Upper lobe of left lung (tissue), 6 donors: ENCODE measurements around the gene SLCO1A2. TPM values are rescaled to one million over a fixed set of nuclear protein-coding genes. Genes with fewer than 3 reads are reported as not detected.
A peak's percentile ranks its signal among the peaks of the same experiment; 100 is the strongest.
"Not testable (repeated sequence)": the region's sequence is repeated elsewhere in the genome, so short reads cannot be mapped to it uniquely, and the experiment has no call there.

Source experiments
- ATAC-seq, 2 donors: fragments of 200-7000 bp; cut with Tn5 transposase; one replicate each; pipeline ENCODE4 v1.9.1; 2022; ENCODE audit warnings: mild to moderate bottlenecking in 2 of 2, moderate library complexity in 2 of 2; ENCODE audit not compliant: low FRiP score in 2 of 2
- DNase-seq, 2 donors: peaks; one replicate each; pipeline ENCODE4 v3.0.0-alpha.2; 2019 to 2020
- H3K27ac ChIP-seq, 4 donors: fragments of 200-600 bp; sonication (generic); one replicate each; pipeline ENCODE4 v1.5.1; 2016 to 2019
- H3K27me3 ChIP-seq, 4 donors: fragments of 200-600 bp; sonication (generic); one replicate each; pipeline ENCODE4 v1.5.1; 2017 to 2019
- H3K36me3 ChIP-seq, 4 donors: fragments of 200-600 bp; sonication (generic); one replicate each; pipeline ENCODE4 v1.5.1; 2016 to 2019
- H3K4me1 ChIP-seq, 4 donors: fragments of 200-600 bp; sonication (generic); one replicate each; pipeline ENCODE4 v1.5.1; 2018 to 2019
- H3K4me3 ChIP-seq, 4 donors: fragments of 200-600 bp; sonication (generic); one replicate each; pipeline ENCODE4 v1.5.1; 2017 to 2019; ENCODE audit warnings: mild to moderate bottlenecking in 2 of 4, moderate library complexity in 1 of 4
- H3K9me3 ChIP-seq, 4 donors: fragments of 200-600 bp; sonication (generic); one replicate each; pipeline ENCODE4 v1.5.1; 2018 to 2019
- CTCF ChIP-seq, 6 experiments: fragments of 450-650 bp in 4 of 6; fragments of 200-600 bp in 2 of 6; sonication (generic) in 2 of 6; IDR thresholded peaks; one replicate each; pipeline ENCODE4 v1.5.1; 2016 to 2019; ENCODE audit warnings: antibody characterized with exemption in 6 of 6
- EP300 ChIP-seq, 4 donors: sonication (generic); formaldehyde crosslinking; IDR thresholded peaks; one replicate each; pipeline ENCODE4 v1.5.1; 2017; ENCODE audit warnings: antibody characterized with exemption in 4 of 4, control low read depth in 2 of 4
- POLR2A ChIP-seq, 4 donors: fragments of 450-650 bp; IDR thresholded peaks; one replicate each; pipeline ENCODE4 v1.5.1; 2016 to 2017; ENCODE audit warnings: antibody characterized with exemption in 4 of 4, mild to moderate bottlenecking in 2 of 4
- POLR2AphosphoS5 ChIP-seq, 2 donors: sonication (generic); formaldehyde crosslinking; IDR thresholded peaks; one replicate each; pipeline ENCODE4 v1.5.1; 2017; ENCODE audit warnings: antibody characterized with exemption in 2 of 2
- whole genome bisulfite sequencing, 2 donors: methylation state at CpG; one replicate each; pipeline ENCODE4 v1.1.5; 2017 to 2018; 5-methylcytosine and 5-hydroxymethylcytosine counted together
- total RNA-seq, 6 donors: library from RNA; depleted of rRNA in 4 of 6; stranded (reverse); fragments of >200 nt in 4 of 6; gene quantifications; one replicate each; pipeline versions ENCODE4 v1.1.0 to v1.2.1, GENCODE V29; 2016 to 2021
- donor health status: DM: no; HTN: no; CAD: no; lungs with moderate emphysema.
- donor health status: DM: no; HTN: yes; CAD: no; lungs with severe emphysema.

Gene SLCO1A2
- total RNA-seq, 6 donors from 2014 or later, result 0.22 to 11.7 (median 3.1) TPM

- Histone ChIP-seq H3K27ac (no peak overlapping the region), H3K9me3 (no peaks in the 10 kb centered on the region), H3K27me3 (no peaks in the 10 kb centered on the region), H3K36me3 (no peaks in the 10 kb centered on the region), H3K4me1 (no peaks in the 10 kb centered on the region), H3K4me3 (no peak overlapping the region)
- TF ChIP-seq POLR2A (IDR thresholded peaks at IDR 0.05) (no peak), EP300 (IDR thresholded peaks at IDR 0.05) (no peak), POLR2AphosphoS5 (IDR thresholded peaks at IDR 0.05) (no peak), CTCF (IDR thresholded peaks at IDR 0.05) (no peak)
- 44 to 47% methylated on average over 4 of the region's 4 CpGs for WGBS, 2 donors
- ATAC-seq (no peak), DNase-seq (no peak)
Measured at GRCh38 chr12:21369141-21369980, 34.6 kb upstream of the SLCO1A2 start.

GRCh38 chr12:21360632-21361031, 25.9 kb upstream of the SLCO1A2 start:
- not testable (repeated sequence) for H3K4me3 ChIP-seq, ATAC-seq, H3K36me3 ChIP-seq, H3K9me3 ChIP-seq, H3K27ac ChIP-seq, H3K4me1 ChIP-seq, H3K27me3 ChIP-seq
- DNase-seq, result peak in 1 of 2 donors; percentile 22
- 86% methylated on average over 9 to 10 of the region's 10 CpGs for WGBS, 2 donors

- Histone ChIP-seq H3K27ac (no peak overlapping the region), H3K9me3 (no peaks in the 10 kb centered on the region), H3K27me3 (no peaks in the 10 kb centered on the region), H3K4me1 (no peaks in the 10 kb centered on the region), H3K4me3 (no peak overlapping the region), H3K36me3 (no peaks in the 10 kb centered on the region)
- TF ChIP-seq EP300 (IDR thresholded peaks at IDR 0.05) (no peak), POLR2AphosphoS5 (IDR thresholded peaks at IDR 0.05) (no peak), POLR2A (IDR thresholded peaks at IDR 0.05) (no peak), CTCF (IDR thresholded peaks at IDR 0.05) (no peak)
- whole genome bisulfite sequencing, 2 donors, result 32 to 78% methylated on average over 1 of the region's 1 CpG
- DNase-seq (no peak), ATAC-seq (no peak)
Measured at GRCh38 chr12:21354641-21355040, 19.9 kb upstream of the SLCO1A2 start.

- Histone ChIP-seq H3K27me3 (no peaks in the 10 kb centered on the region), H3K4me3 (no peak overlapping the region), H3K36me3 (no peaks in the 10 kb centered on the region), H3K27ac (no peak overlapping the region), H3K4me1 (no peaks in the 10 kb centered on the region), H3K9me3 (no peaks in the 10 kb centered on the region)
- ATAC-seq (no peak), DNase-seq (no peak)
- 63 to 83% methylated on average over 4 of the region's 4 CpGs for WGBS, 2 donors
- TF ChIP-seq EP300 (IDR thresholded peaks at IDR 0.05) (no peak), POLR2A (IDR thresholded peaks at IDR 0.05) (no peak), CTCF (IDR thresholded peaks at IDR 0.05) (no peak), POLR2AphosphoS5 (IDR thresholded peaks at IDR 0.05) (no peak)
Measured at GRCh38 chr12:21353948-21354347, 19.2 kb upstream of the SLCO1A2 start.

GRCh38 chr12:21353487-21353886, 18.8 kb upstream of the SLCO1A2 start:
- no peak for ATAC-seq
- TF ChIP-seq POLR2AphosphoS5 (IDR thresholded peaks at IDR 0.05), result no peak
- TF ChIP-seq CTCF (IDR thresholded peaks at IDR 0.05), result no peak
- no peak for TF ChIP-seq POLR2A (IDR thresholded peaks at IDR 0.05)
- TF ChIP-seq EP300 (IDR thresholded peaks at IDR 0.05), result no peak
- no peak overlapping the region for H3K4me3 ChIP-seq
- no peak overlapping the region for H3K27ac ChIP-seq
- H3K27me3 ChIP-seq, result no peaks in the 10 kb centered on the region
- H3K4me1 ChIP-seq, result no peaks in the 10 kb centered on the region
- no peaks in the 10 kb centered on the region for H3K36me3 ChIP-seq
- 50 to 52% methylated on average over 1 of the region's 1 CpG for WGBS, 2 donors
- H3K9me3 ChIP-seq, result no peaks in the 10 kb centered on the region
- no peak for DNase-seq
